ENCODE data around the gene SSH2.
A peak's percentile ranks its signal among the peaks of the same experiment; 100 is the strongest.
"Not testable (repeated sequence)": the region's sequence is repeated elsewhere in the genome, so short reads cannot be mapped to it uniquely, and the experiment has no call there.

Gene SSH2

DNA sequence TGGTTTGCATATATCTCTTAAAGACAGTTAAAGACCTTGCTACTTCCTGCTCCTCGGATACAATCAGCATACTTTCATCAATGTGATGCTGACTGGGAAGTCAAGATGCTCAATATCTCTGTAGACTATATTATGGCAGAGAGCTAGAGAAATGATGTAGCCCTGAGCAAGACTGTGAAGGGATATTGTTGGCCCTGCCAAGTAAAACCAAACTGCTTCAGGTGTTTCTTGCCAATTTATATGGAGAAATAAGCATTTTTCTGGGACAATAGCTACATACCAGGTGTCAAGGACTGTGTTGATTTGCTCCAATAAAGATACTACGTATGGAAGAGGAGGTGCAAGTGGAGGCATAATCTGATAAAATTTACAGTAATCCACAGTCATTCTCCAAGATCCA is 6.7 kb upstream of the SSH2 start:
- Histone ChIP-seq H3K4me3 (ENCODE audit: low read depth, low read length) (no peak overlapping the region), H3K36me3 (ENCODE audit: control insufficient read depth in 2 of 2, insufficient read depth in 1 of 2, low read length in 2 of 2) (no peaks in the 10 kb centered on the region), H3K9me3 (ENCODE audit: control insufficient read depth, insufficient read depth, low read depth, low read length) (no peaks in the 10 kb centered on the region), H3K27ac (ENCODE audit: extremely low read depth, low read depth, low read length) (no peak overlapping the region), H3K4me1 (ENCODE audit: control insufficient read depth, insufficient read depth, low read length) (no peaks in the 10 kb centered on the region)
- TF ChIP-seq ZNF157 (tag by site-specific recombination; IDR thresholded peaks at IDR 0.05), result peak; percentile 96
- TF ChIP-seq, protein P1, sequence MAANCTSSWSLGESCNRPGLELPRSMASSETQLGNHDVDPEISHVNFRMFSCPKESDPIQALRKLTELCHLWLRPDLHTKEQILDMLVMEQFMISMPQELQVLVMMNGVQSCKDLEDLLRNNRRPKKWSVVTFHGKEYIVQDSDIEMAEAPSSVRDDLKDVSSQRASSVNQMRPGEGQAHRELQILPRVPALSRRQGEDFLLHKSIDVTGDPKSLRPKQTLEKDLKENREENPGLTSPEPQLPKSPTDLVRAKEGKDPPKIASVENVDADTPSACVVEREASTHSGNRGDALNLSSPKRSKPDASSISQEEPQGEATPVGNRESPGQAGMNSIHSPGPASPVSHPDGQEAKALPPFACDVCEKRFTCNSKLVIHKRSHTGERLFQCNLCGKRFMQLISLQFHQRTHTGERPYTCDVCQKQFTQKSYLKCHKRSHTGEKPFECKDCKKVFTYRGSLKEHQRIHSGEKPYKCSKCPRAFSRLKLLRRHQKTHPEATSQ (tag by site-specific recombination; IDR thresholded peaks at IDR 0.05), result no peak
- ChIA-PET CTCF (interaction anchor here (4.4 to 15.2 kb wide), 2 partner anchors 128 to 157 kb away, joined by 51 to 361 read pairs; no protein-coding TSS in a partner anchor), POLR2A (no interaction called here)

DNA sequence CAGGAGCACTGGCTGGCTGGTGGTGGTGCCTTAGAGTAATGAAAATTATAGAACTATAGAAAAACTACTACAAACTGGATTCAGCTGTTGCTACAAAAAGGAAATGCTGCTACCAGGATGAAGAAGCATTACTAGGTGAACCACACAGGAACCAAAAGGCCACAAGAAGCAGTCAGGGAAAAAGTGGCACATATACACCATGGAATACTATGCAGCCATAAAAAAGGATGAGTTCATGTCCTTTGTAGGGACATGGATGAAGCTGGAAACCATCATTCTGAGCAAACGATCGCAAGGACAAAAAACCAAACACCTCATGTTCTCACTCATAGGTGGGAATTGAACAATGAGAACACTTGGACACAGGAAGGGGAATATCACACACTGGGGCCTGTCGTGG is 5.9 kb upstream of the SSH2 start:
- POLR2A ChIA-PET, result interaction anchor here (0.6 kb wide), 1 partner anchor 574 kb away, joined by 3 read pairs; no protein-coding TSS in a partner anchor
- H3K4me3 ChIP-seq (ENCODE audit: low read depth, low read length); H3K36me3 ChIP-seq (ENCODE audit: control insufficient read depth in 2 of 2, insufficient read depth in 1 of 2, low read length in 2 of 2); H3K4me1 ChIP-seq (ENCODE audit: control insufficient read depth, insufficient read depth, low read length); H3K9me3 ChIP-seq (ENCODE audit: control insufficient read depth, insufficient read depth, low read depth, low read length); H3K27ac ChIP-seq (ENCODE audit: extremely low read depth, low read depth, low read length): not testable (repeated sequence)
- TF ChIP-seq, protein P2, sequence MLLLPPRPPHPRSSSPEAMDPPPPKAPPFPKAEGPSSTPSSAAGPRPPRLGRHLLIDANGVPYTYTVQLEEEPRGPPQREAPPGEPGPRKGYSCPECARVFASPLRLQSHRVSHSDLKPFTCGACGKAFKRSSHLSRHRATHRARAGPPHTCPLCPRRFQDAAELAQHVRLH (tag by site-specific recombination; IDR thresholded peaks at IDR 0.05), result peak; percentile 45; the same call in 1 of the 2 replicates
- peak; percentile 93 for TF ChIP-seq ZNF146 (tag by site-specific recombination; IDR thresholded peaks at IDR 0.05)
- CTCF ChIA-PET, result interaction anchor here (1.0 to 15.2 kb wide), 4 partner anchors 86 to 158 kb away, joined by 4 to 361 read pairs (median 28); no protein-coding TSS in a partner anchor

DNA sequence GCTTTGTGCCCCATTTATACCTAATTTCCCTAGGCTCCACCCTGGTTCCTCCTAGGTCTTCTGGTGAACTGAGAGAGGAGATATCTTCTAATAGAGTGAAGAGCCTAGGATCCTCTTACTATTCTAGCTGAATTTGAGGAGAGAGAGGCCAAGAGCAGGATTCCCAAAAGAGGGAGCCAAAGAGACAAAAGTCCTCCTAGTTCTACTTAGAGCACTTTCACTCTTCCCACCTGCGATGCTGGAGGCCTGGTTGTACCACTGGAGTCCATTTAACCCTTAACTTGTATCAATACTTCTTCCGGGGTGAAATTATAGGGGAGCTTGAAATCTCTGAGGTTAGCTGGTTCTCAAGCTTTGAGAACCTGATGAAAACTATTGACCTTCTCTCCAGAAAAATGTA is 3.4 kb upstream of the SSH2 start:
- H3K4me1 ChIP-seq (ENCODE audit: control insufficient read depth, insufficient read depth, low read length), result peaks cover 5% of the 10 kb centered on the region
- no peaks in the 10 kb centered on the region for H3K9me3 ChIP-seq (ENCODE audit: control insufficient read depth, insufficient read depth, low read depth, low read length)
- POLR2A ChIA-PET, result no interaction called here
- no peaks in the 10 kb centered on the region for H3K36me3 ChIP-seq (ENCODE audit: control insufficient read depth in 2 of 2, insufficient read depth in 1 of 2, low read length in 2 of 2)
- no peak overlapping the region for H3K27ac ChIP-seq (ENCODE audit: extremely low read depth, low read depth, low read length)
- TF ChIP-seq, protein P3, sequence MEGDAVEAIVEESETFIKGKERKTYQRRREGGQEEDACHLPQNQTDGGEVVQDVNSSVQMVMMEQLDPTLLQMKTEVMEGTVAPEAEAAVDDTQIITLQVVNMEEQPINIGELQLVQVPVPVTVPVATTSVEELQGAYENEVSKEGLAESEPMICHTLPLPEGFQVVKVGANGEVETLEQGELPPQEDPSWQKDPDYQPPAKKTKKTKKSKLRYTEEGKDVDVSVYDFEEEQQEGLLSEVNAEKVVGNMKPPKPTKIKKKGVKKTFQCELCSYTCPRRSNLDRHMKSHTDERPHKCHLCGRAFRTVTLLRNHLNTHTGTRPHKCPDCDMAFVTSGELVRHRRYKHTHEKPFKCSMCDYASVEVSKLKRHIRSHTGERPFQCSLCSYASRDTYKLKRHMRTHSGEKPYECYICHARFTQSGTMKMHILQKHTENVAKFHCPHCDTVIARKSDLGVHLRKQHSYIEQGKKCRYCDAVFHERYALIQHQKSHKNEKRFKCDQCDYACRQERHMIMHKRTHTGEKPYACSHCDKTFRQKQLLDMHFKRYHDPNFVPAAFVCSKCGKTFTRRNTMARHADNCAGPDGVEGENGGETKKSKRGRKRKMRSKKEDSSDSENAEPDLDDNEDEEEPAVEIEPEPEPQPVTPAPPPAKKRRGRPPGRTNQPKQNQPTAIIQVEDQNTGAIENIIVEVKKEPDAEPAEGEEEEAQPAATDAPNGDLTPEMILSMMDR (tag by site-specific recombination; IDR thresholded peaks at IDR 0.05), result 0 out of 2 replicates have a peak, but pooled peaks have one; percentile 11
- TF ChIP-seq PRDM1 (tag by site-specific recombination; IDR thresholded peaks at IDR 0.05) (0 out of 2 replicates have a peak, but pooled peaks have one; percentile 8), ZNF121 (tag by site-specific recombination; IDR thresholded peaks at IDR 0.05) (no peak), ZNF596 (tag by site-specific recombination; IDR thresholded peaks at IDR 0.05) (peak; percentile 48; the same call in 1 of the 2 replicates), GLIS1 (tag by site-specific recombination; IDR thresholded peaks at IDR 0.05) (peak; percentile 44), IKZF3 (tag by site-specific recombination; IDR thresholded peaks at IDR 0.05) (no peak), ZNF830 (tag by site-specific recombination; IDR thresholded peaks at IDR 0.05; ENCODE audit: low read depth) (no peak), ZNF654 (tag by site-specific recombination; IDR thresholded peaks at IDR 0.05; ENCODE audit: low read depth) (peak; percentile 37), GLI4 (tag by site-specific recombination; IDR thresholded peaks at IDR 0.05) (no peak), ZNF19 (tag by site-specific recombination; IDR thresholded peaks at IDR 0.05; ENCODE audit: low read depth) (no peak), ZNF777 (tag by site-specific recombination; IDR thresholded peaks at IDR 0.05; ENCODE audit: borderline replicate concordance) (no peak)
- TF ChIP-seq, protein P4, sequence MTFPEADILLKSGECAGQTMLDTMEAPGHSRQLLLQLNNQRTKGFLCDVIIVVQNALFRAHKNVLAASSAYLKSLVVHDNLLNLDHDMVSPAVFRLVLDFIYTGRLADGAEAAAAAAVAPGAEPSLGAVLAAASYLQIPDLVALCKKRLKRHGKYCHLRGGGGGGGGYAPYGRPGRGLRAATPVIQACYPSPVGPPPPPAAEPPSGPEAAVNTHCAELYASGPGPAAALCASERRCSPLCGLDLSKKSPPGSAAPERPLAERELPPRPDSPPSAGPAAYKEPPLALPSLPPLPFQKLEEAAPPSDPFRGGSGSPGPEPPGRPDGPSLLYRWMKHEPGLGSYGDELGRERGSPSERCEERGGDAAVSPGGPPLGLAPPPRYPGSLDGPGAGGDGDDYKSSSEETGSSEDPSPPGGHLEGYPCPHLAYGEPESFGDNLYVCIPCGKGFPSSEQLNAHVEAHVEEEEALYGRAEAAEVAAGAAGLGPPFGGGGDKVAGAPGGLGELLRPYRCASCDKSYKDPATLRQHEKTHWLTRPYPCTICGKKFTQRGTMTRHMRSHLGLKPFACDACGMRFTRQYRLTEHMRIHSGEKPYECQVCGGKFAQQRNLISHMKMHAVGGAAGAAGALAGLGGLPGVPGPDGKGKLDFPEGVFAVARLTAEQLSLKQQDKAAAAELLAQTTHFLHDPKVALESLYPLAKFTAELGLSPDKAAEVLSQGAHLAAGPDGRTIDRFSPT (tag by site-specific recombination; IDR thresholded peaks at IDR 0.05), result no peak
- TF ChIP-seq, protein P5, sequence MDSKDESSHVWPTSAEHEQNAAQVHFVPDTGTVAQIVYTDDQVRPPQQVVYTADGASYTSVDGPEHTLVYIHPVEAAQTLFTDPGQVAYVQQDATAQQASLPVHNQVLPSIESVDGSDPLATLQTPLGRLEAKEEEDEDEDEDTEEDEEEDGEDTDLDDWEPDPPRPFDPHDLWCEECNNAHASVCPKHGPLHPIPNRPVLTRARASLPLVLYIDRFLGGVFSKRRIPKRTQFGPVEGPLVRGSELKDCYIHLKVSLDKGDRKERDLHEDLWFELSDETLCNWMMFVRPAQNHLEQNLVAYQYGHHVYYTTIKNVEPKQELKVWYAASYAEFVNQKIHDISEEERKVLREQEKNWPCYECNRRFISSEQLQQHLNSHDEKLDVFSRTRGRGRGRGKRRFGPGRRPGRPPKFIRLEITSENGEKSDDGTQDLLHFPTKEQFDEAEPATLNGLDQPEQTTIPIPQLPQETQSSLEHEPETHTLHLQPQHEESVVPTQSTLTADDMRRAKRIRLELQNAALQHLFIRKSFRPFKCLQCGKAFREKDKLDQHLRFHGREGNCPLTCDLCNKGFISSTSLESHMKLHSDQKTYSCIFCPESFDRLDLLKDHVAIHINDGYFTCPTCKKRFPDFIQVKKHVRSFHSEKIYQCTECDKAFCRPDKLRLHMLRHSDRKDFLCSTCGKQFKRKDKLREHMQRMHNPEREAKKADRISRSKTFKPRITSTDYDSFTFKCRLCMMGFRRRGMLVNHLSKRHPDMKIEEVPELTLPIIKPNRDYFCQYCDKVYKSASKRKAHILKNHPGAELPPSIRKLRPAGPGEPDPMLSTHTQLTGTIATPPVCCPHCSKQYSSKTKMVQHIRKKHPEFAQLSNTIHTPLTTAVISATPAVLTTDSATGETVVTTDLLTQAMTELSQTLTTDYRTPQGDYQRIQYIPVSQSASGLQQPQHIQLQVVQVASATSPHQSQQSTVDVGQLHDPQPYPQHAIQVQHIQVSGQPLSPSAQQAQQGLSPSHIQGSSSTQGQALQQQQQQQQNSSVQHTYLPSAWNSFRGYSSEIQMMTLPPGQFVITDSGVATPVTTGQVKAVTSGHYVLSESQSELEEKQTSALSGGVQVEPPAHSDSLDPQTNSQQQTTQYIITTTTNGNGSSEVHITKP (tag by site-specific recombination; IDR thresholded peaks at IDR 0.05), result peak; percentile 36; the same call in 1 of the 2 replicates
- CTCF ChIA-PET, result interaction anchor here (0.6 to 15.2 kb wide), 24 partner anchors 7 to 1260 kb away, joined by 3 to 361 read pairs (median 4); partner anchors contain the start of gene EFCAB5
- no peak overlapping the region for H3K4me3 ChIP-seq (ENCODE audit: low read depth, low read length)

Data from HEK293 (cell line).